ENCODE measurements around the gene MUC22.

- TF ChIP-seq, protein P1, sequence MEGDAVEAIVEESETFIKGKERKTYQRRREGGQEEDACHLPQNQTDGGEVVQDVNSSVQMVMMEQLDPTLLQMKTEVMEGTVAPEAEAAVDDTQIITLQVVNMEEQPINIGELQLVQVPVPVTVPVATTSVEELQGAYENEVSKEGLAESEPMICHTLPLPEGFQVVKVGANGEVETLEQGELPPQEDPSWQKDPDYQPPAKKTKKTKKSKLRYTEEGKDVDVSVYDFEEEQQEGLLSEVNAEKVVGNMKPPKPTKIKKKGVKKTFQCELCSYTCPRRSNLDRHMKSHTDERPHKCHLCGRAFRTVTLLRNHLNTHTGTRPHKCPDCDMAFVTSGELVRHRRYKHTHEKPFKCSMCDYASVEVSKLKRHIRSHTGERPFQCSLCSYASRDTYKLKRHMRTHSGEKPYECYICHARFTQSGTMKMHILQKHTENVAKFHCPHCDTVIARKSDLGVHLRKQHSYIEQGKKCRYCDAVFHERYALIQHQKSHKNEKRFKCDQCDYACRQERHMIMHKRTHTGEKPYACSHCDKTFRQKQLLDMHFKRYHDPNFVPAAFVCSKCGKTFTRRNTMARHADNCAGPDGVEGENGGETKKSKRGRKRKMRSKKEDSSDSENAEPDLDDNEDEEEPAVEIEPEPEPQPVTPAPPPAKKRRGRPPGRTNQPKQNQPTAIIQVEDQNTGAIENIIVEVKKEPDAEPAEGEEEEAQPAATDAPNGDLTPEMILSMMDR (IDR thresholded peaks at IDR 0.05; ENCODE audit: poor library complexity) = peak; percentile 46
- no peak for TF ChIP-seq EZH2 (IDR thresholded peaks at IDR 0.05; ENCODE audit: borderline replicate concordance)
Observed at GRCh38 chr6:31083742-31084354, 73.6 kb downstream of the MUC22 start.
